HFFc6 (cell line): ENCODE data around the gene MCC. TPM values are rescaled to one million over a fixed set of nuclear protein-coding genes. Genes with fewer than 3 reads are reported as not detected.

Source experiments
- DNase-seq: peaks from one replicate; pipeline ENCODE4 v3.0.0-alpha.2; 2018
- H3K27ac Mint-ChIP-seq: 2 replicates; pipeline ENCODE4 v1.8.0; 2020; ENCODE audit warnings: mild to moderate bottlenecking, mixed read lengths
- H3K27me3 Mint-ChIP-seq: 2 replicates; pipeline ENCODE4 v1.8.0; 2021; ENCODE audit warnings: mild to moderate bottlenecking, moderate library complexity, mixed read lengths; ENCODE audit not compliant: insufficient read depth
- H3K36me3 Mint-ChIP-seq: 2 replicates; pipeline ENCODE4 v1.8.0; 2021; ENCODE audit warnings: low read depth, mixed read lengths
- H3K4me1 Mint-ChIP-seq: 2 replicates; pipeline ENCODE4 v1.8.0; 2020; ENCODE audit warnings: low read depth, mixed read lengths
- H3K4me3 Mint-ChIP-seq: 2 replicates; pipeline ENCODE4 v1.8.0; 2020; ENCODE audit warnings: mild to moderate bottlenecking, moderate library complexity, mixed read lengths
- H3K9me3 Mint-ChIP-seq: 2 replicates; pipeline ENCODE4 v1.8.0; 2020; ENCODE audit warnings: mild to moderate bottlenecking, mixed read lengths
- total RNA-seq, 6 experiments: library from RNA; stranded (reverse); fragmentation: NEBNext Ultra II Directional; extraction: Animal tissue kit (Norgen Biotek cat#: 25700); gene quantifications; 2 replicates in 1 of 6; 3 replicates in 5 of 6; pipeline ENCODE4 v1.2.3, GENCODE V29; 2021
- TF ChIP-seq, protein P1 (sequence below): fragments of 200-600 bp; sonication (generic); IDR thresholded peaks from 2 replicates; pipeline ENCODE4 v1.5.0; 2021; ENCODE audit warnings: antibody characterized with exemption, mild to moderate bottlenecking

Gene MCC
- total RNA-seq, 6 experiments from 2014 or later: 2.5 to 4.9 (median 3.0) TPM

DNA sequence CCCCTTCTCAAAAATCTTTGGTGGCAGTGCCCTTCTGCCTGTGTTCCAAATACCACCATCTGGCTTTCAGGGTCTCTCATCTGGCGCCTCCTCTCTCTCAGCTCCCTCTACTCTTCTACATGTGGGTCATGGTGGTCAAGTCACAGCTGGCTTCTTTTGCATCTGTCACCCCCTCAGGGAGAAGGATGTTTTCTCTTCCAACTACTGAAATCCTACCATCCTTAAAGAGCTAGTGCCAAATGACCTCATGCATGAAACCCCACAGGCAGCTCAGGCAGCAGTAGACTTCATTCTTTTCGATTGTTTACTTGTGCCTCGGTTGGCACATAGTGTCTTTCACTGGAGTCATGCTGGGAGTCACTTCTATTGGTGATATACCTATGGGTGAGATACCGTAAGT, 292.5 kb downstream of the MCC start:
- H3K36me3 Mint-ChIP-seq: peaks cover 12% of the 10 kb centered on the region; the same call in 1 of the 2 replicates
- TF ChIP-seq, protein P1, sequence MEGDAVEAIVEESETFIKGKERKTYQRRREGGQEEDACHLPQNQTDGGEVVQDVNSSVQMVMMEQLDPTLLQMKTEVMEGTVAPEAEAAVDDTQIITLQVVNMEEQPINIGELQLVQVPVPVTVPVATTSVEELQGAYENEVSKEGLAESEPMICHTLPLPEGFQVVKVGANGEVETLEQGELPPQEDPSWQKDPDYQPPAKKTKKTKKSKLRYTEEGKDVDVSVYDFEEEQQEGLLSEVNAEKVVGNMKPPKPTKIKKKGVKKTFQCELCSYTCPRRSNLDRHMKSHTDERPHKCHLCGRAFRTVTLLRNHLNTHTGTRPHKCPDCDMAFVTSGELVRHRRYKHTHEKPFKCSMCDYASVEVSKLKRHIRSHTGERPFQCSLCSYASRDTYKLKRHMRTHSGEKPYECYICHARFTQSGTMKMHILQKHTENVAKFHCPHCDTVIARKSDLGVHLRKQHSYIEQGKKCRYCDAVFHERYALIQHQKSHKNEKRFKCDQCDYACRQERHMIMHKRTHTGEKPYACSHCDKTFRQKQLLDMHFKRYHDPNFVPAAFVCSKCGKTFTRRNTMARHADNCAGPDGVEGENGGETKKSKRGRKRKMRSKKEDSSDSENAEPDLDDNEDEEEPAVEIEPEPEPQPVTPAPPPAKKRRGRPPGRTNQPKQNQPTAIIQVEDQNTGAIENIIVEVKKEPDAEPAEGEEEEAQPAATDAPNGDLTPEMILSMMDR: no peak
- no peak for DNase-seq
- H3K4me1 Mint-ChIP-seq: no peaks in the 10 kb centered on the region
- no peak overlapping the region for H3K4me3 Mint-ChIP-seq
- peaks cover 24% of the 10 kb centered on the region for H3K9me3 Mint-ChIP-seq
- peaks cover 1% of the 10 kb centered on the region; the same call in 1 of the 2 replicates for H3K27me3 Mint-ChIP-seq
- H3K27ac Mint-ChIP-seq: no peak overlapping the region

DNA sequence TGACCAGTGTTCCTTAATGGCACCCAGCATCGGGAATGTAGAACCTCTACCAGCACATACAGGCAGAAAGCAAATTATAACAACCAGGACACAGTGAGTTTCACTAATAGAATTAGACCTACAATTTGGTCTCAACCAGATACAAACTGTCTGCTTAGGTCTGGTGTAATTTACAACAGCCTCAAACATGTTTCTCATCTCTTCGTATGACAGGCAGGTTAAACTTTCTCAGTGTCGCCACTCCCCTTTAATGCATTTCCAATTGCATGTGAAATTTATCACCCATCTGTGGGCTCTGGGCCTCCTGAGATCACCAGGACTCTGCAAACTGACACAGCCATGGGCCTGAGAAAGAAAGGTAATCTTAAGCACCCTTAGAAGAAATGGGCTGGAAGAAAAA, 293.0 kb downstream of the MCC start:
- TF ChIP-seq, protein P1: no peak
- Mint-ChIP-seq H3K27ac (no peak overlapping the region), H3K4me3 (no peak overlapping the region), H3K36me3 (peaks cover 12% of the 10 kb centered on the region; the same call in 1 of the 2 replicates), H3K4me1 (peaks cover 5% of the 10 kb centered on the region), H3K9me3 (peaks cover 24% of the 10 kb centered on the region), H3K27me3 (peaks cover 2% of the 10 kb centered on the region; the same call in 1 of the 2 replicates)
- no peak for DNase-seq

DNA sequence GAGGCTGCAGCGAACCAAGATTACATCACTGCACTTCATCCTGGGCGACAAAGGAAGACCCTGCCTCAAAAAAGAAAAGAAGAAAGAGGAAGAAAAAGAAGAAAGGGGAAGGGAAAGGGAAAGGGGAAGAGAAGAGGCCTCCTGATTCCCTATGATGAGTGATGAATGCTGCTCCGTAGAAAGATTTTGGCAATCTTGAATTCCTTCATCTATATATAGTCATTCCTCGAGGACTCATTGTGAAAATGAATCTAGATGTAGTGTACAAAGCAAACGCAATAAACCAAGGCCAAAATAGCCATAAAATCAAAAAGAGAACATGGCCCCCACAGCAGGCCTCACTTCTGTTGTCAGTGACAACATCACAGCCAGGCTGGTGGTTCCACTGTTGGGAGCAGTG, 293.7 kb downstream of the MCC start:
- Mint-ChIP-seq H3K4me1 (peaks cover 7% of the 10 kb centered on the region), H3K27ac (no peak overlapping the region), H3K36me3 (peaks cover 12% of the 10 kb centered on the region; the same call in 1 of the 2 replicates), H3K4me3 (no peak overlapping the region), H3K27me3 (peaks cover 2% of the 10 kb centered on the region; the same call in 1 of the 2 replicates), H3K9me3 (peaks cover 24% of the 10 kb centered on the region)
- DNase-seq: no peak
- TF ChIP-seq, protein P1: no peak

DNA sequence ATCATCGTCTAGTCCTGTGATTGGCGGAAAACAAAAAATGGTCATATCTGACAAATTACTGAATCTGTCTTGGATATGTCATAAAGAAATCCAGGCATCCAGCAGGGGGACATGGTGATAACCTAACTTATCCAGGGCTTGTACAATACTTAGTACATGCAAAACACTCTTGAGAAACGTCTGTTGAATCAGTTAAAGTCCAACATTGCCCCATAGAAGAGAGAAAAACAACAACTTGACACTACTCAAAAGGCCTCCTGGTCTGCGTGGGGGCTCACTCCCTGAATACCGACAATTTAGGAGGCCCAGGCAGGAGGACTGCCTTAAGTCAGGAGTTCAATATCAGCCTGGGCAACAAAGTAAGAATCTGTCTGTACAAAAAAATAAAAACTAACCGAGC, 294.1 kb downstream of the MCC start:
- no peak overlapping the region for H3K4me3 Mint-ChIP-seq
- H3K4me1 Mint-ChIP-seq: peaks cover 7% of the 10 kb centered on the region
- no peak for DNase-seq
- no peak overlapping the region for H3K27ac Mint-ChIP-seq
- H3K9me3 Mint-ChIP-seq: peaks cover 24% of the 10 kb centered on the region
- H3K36me3 Mint-ChIP-seq: peaks cover 12% of the 10 kb centered on the region; the same call in 1 of the 2 replicates
- TF ChIP-seq, protein P1: no peak
- H3K27me3 Mint-ChIP-seq: peaks cover 2% of the 10 kb centered on the region; the same call in 1 of the 2 replicates

DNA sequence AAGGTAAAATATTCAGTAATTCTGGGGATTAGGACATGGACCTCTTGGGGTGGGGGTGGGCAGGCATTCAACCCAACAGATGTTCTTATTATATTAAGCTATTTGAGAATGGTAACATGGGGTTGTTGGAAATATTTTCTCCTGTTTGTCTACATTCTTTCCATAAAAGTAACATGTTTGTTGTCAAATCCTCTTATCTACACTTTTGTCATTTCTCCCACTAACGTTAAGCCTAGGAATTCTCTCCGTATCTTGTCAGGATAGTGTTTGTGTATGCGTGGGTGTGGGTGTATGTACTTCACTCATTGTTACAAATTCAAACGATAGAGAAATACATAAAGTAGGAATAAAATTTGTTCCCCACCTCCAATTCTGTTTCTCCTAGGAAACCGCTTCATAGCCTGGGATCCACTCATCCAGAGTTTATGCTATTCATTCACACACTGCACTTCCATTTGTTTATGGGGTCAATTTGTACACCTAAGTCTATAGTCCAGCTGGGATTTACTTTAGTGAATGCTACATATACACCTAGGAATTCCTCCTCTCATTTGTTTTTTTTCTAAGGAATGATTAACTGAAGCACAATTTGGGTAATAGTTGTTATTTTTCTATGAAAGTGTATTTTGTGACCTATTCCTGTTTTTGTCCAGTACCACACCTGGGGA, 294.8 kb downstream of the MCC start:
- no peak for DNase-seq
- Mint-ChIP-seq H3K4me1 (peaks cover 7% of the 10 kb centered on the region), H3K27me3 (peaks cover 4% of the 10 kb centered on the region), H3K36me3 (peaks cover 12% of the 10 kb centered on the region; the same call in 1 of the 2 replicates), H3K4me3 (no peak overlapping the region), H3K9me3 (peaks cover 24% of the 10 kb centered on the region), H3K27ac (no peak overlapping the region)
- TF ChIP-seq, protein P1: no peak
